K562 (cell line): ENCODE results near the gene ZNF680. TPM values are rescaled to one million over a fixed set of nuclear protein-coding genes. Genes with fewer than 3 reads are reported as not detected.

ENCODE experiments used
- ATAC-seq: fragments of 200-7000 bp; cut with Tn5 transposase; 3 replicates; pipeline ENCODE4 v1.9.1; 2020; ENCODE audit warnings: moderate library complexity
- BruUV-seq: library from RNA; stranded (reverse); fragments of 400-500 nt; replicated peaks from 2 replicates; lab custom pipeline; 2021; lab: Mats Ljungman, UMichigan
- CTCF ChIA-PET: fragments of 300-600 bp; formaldehyde crosslinking; extraction: SDS; loops from one replicate; lab custom pipeline; 2021; ENCODE audit warnings: low intra/inter-chr PET ratio; lab: Yijun Ruan, JAX
- POLR2A ChIA-PET: fragments of 300-600, 350-650 bp; sonication (Branson Sonifier 250); formaldehyde crosslinking; extraction: SDS; loops from one replicate; lab custom pipeline; 2021; ENCODE audit warnings: antibody characterized with exemption, inconsistent platforms; lab: Yijun Ruan, JAX
- DNase-seq, 4 experiments: peaks; one replicate each; pipeline versions ENCODE4 v3.0.0 to v3.0.0-alpha.2; 2011 to 2018; ENCODE audit warnings: low spot score in 3 of 4, mixed read lengths in 3 of 4; ENCODE audit errors: extremely low read depth in 1 of 4
- FAIRE-seq: peaks from 2 replicates; lab custom pipeline; 2011; peaks lifted over from hg19 to GRCh38; lab: Jason Lieb, UNC
- H2AFZ ChIP-seq: 2 replicates; pipeline ENCODE4 v1.6.0; 2011; ENCODE audit warnings: low read depth, low read length, control low read depth, inconsistent platforms
- H3K27ac ChIP-seq: fragments of 200-600 bp; 3 replicates; pipeline ENCODE4 v1.8.0; 2011; ENCODE audit warnings: low read depth, mild to moderate bottlenecking, control low read depth, inconsistent platforms, low read length, moderate library complexity, mixed read lengths; ENCODE audit errors: extremely low read depth
- H3K27me3 ChIP-seq, 2 experiments: fragments of 300-600 bp in 1 of 2; 2 replicates in 1 of 2; 3 replicates in 1 of 2; pipeline versions ENCODE4 v1.6.0 to v1.8.0; 2011; ENCODE audit warnings: inconsistent platforms in 2 of 2, low read length in 2 of 2, mild to moderate bottlenecking in 1 of 2, mixed read lengths in 1 of 2, moderate library complexity in 1 of 2; ENCODE audit not compliant: control insufficient read depth in 2 of 2, insufficient read depth in 2 of 2
- H3K36me3 ChIP-seq: fragments of 300-600 bp; 3 replicates; pipeline ENCODE4 v1.8.0; 2011; ENCODE audit warnings: mild to moderate bottlenecking, low read length, inconsistent platforms; ENCODE audit not compliant: control insufficient read depth, insufficient read depth
- H3K4me1 ChIP-seq, 2 experiments: fragments of 200-600 bp in 1 of 2; replicated peaks in 1 of 2; 2 replicates in 1 of 2; 3 replicates in 1 of 2; pipeline versions ENCODE4 v1.5.1 to v1.8.0; 2011; ENCODE audit warnings: inconsistent platforms in 2 of 2, low read length in 2 of 2, mild to moderate bottlenecking in 1 of 2, mixed read lengths in 1 of 2, moderate library complexity in 1 of 2; ENCODE audit not compliant: control insufficient read depth in 2 of 2, insufficient read depth in 2 of 2
- H3K4me2 ChIP-seq: 2 replicates; pipeline ENCODE4 v1.6.1; 2011; ENCODE audit warnings: low read length, control low read depth, inconsistent platforms, mixed read lengths; ENCODE audit not compliant: insufficient read depth
- H3K4me3 ChIP-seq: fragments of 200-600 bp; sonication (generic), shearing (Covaris generic); 2 replicates; pipeline ENCODE4 v1.5.1; 2016; ENCODE audit warnings: control low read depth, inconsistent platforms
- H3K79me2 ChIP-seq: fragments of 200-600 bp; 3 replicates; pipeline ENCODE4 v1.8.0; 2011; ENCODE audit warnings: low read length, inconsistent platforms; ENCODE audit not compliant: control insufficient read depth, insufficient read depth
- H3K9ac ChIP-seq, 2 experiments: 2 replicates each; pipeline versions ENCODE4 v1.6.0 to v1.6.1; 2011; ENCODE audit warnings: low read depth in 2 of 2, low read length in 2 of 2, control low read depth in 1 of 2, inconsistent platforms in 1 of 2, mild to moderate bottlenecking in 1 of 2, mixed read lengths in 1 of 2; ENCODE audit not compliant: insufficient read depth in 1 of 2
- H3K9me1 ChIP-seq: one replicate; pipeline ENCODE4 v1.6.0; 2011; ENCODE audit warnings: inconsistent platforms, mild to moderate bottlenecking, low read length, moderate library complexity; ENCODE audit not compliant: control insufficient read depth, insufficient read depth
- H3K9me3 ChIP-seq: replicated peaks from 2 replicates; pipeline ENCODE4 v1.5.1; 2011; ENCODE audit warnings: low read depth, low read length, inconsistent platforms; ENCODE audit not compliant: control insufficient read depth, insufficient read depth
- H4K20me1 ChIP-seq: replicated peaks from 2 replicates; pipeline ENCODE4 v1.6.1; 2011; ENCODE audit warnings: low read length, inconsistent platforms, mixed read lengths; ENCODE audit not compliant: control insufficient read depth, insufficient read depth
- CBX1 ChIP-seq: sonication (generic); IDR thresholded peaks from 2 replicates; pipeline ENCODE4 v1.6.1; 2016; ENCODE audit warnings: antibody characterized with exemption, low read depth, mild to moderate bottlenecking
- CBX3 ChIP-seq, 2 experiments: IDR thresholded peaks; 1 replicate in 1 of 2; 2 replicates in 1 of 2; pipeline ENCODE4 v1.6.1; 2012; ENCODE audit warnings: inconsistent platforms in 2 of 2, low read length in 2 of 2, borderline replicate concordance in 1 of 2, control low read depth in 1 of 2
- CBX5 ChIP-seq: IDR thresholded peaks from 2 replicates; pipeline ENCODE4 v1.6.1; 2014; ENCODE audit warnings: low read depth, borderline replicate concordance
- GTF2F1 ChIP-seq: IDR thresholded peaks from 2 replicates; pipeline ENCODE4 v1.6.1; 2011; ENCODE audit warnings: low read depth, low read length, improper control_type of control experiment
- KAT8 ChIP-seq: fragments of 450-650 bp; IDR thresholded peaks from 2 replicates; pipeline ENCODE4 v1.6.1; 2016; ENCODE audit warnings: low read depth, mild to moderate bottlenecking
- MCM7 ChIP-seq, 2 experiments: fragments of 450-650 bp; IDR thresholded peaks; 2 replicates each; pipeline ENCODE4 v1.6.1; 2016 to 2018
- TRIM28 ChIP-seq: fragments of 450-650 bp; IDR thresholded peaks from 2 replicates; pipeline ENCODE4 v1.6.1; 2017
- ZFP36 ChIP-seq: fragments of 150-350 bp; IDR thresholded peaks from 2 replicates; pipeline ENCODE4 v1.6.1; 2018; ENCODE audit warnings: low read length, low read depth; ENCODE audit not compliant: partially characterized antibody
- ZNF444 ChIP-seq: fragments of 250-450 bp; sonication (Bioruptor Pico); IDR thresholded peaks from 2 replicates; pipeline ENCODE4 v1.4.0; 2020; ENCODE audit warnings: mild to moderate bottlenecking, moderate library complexity
- ZNF583 ChIP-seq: fragments of 250-450 bp; sonication (Bioruptor Pico); IDR thresholded peaks from 2 replicates; pipeline ENCODE4 v1.4.0; 2020
- WGBS: fragments of 100-300 bp; shearing (Covaris generic); methylation state at CpG from one replicate; pipeline ENCODE4 v1.1.6; 2016; ENCODE audit warnings: low coverage, mixed read lengths; ENCODE audit not compliant: insufficient coverage; ENCODE audit errors: missing lambda C conversion rate; 5-methylcytosine and 5-hydroxymethylcytosine counted together
- in situ Hi-C: fragments of 300-500 bp; cut with MboI; formaldehyde crosslinking; loops from 4 replicates; pipeline ENCODE4 v1.15.0; 2018; ENCODE audit warnings: inconsistent platforms, mixed read lengths
- intact Hi-C: fragments of 100-400 bp; cut with micrococcal nuclease; formaldehyde crosslinking; loops from 2 replicates; pipeline ENCODE4 v1.14.2; 2022
- polyA plus RNA-seq, 8 experiments: library from polyadenylated mRNA; depleted of rRNA in 4 of 8; stranded (reverse) in 5 of 8; unstranded in 3 of 8; fragments of >200 nt; fragmentation: Nextera tagmentation in 2 of 8; fragmentation: Illumina TruSeq in 1 of 8; extraction: Ambion mirVana in 2 of 8; extraction: Trizol in 1 of 8; gene quantifications; 2 replicates each; pipeline versions ENCODE4 v1.2.1 to v1.2.3, GENCODE V29; 2011 to 2014; ENCODE audit warnings: inconsistent platforms in 1 of 8, missing spikeins in 1 of 8
- total RNA-seq, 7 experiments: library from RNA; depleted of rRNA in 6 of 7; stranded (reverse); fragments of >200 nt in 6 of 7; fragmentation: Illumina TruSeq in 2 of 7; extraction: Trizol in 2 of 7; gene quantifications; 2 replicates each; pipeline versions ENCODE4 v1.2.1 to v1.2.3, GENCODE V29; 2011 to 2021; ENCODE audit warnings: low replicate concordance in 1 of 7
- TF ChIP-seq, protein P1 (sequence below): fragments of 450-650 bp; IDR thresholded peaks from 2 replicates; pipeline ENCODE4 v1.6.1; 2018; ENCODE audit warnings: mild to moderate bottlenecking, low read depth; ENCODE audit not compliant: partially characterized antibody
- TF ChIP-seq, protein P2 (sequence below), 2 experiments: fragments of 450-650 bp; IDR thresholded peaks; 2 replicates each; pipeline ENCODE4 v1.6.1; 2016; ENCODE audit warnings: mild to moderate bottlenecking in 2 of 2, borderline replicate concordance in 1 of 2, low read depth in 1 of 2, moderate library complexity in 1 of 2

Gene ZNF680
- total and polyA plus RNA-seq, 9 of the 15 experiments (the other 6 are each of a cell fraction or from before 2014, with no cell fraction given), result 7.0 to 25.0 (median 12.0) TPM

DNA sequence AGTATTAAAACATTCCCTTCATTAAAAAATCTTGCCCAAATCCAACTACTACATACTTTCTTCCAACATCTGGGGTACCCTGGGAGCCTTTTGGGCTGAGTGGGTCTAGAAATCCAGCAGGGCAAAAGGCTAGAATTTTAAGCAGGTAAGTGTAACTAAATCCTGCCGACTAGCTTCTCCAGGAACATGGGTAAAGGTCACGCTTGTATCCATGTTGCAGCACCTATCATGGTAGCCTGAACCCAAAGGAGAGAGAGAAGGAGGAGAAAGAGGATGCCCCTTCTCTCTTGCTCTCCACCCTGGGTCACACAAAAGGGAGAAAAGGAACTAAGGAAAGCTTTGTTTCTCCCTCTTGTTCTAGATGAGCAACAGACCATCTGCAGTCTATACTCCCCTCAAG is 53.3 kb downstream of the ZNF680 start:
- in situ Hi-C loops, result no loop called here
- no peaks in the 10 kb centered on the region for H3K36me3 ChIP-seq
- WGBS, result 43% methylated on average over 2 of the region's 2 CpGs
- H3K9ac ChIP-seq, result no peak overlapping the region
- no peak overlapping the region for H3K27ac ChIP-seq
- peaks cover 6% of the 10 kb centered on the region; the same call in 1 of the 2 replicates for H3K9me3 ChIP-seq
- ChIA-PET CTCF (no interaction called here), POLR2A (interaction anchor here (0.7 kb wide), 1 partner anchor 78 kb away, joined by 3 read pairs; no protein-coding TSS in a partner anchor)
- H3K4me2 ChIP-seq, result no peak overlapping the region
- H3K79me2 ChIP-seq, result no peaks in the 10 kb centered on the region
- H2AFZ ChIP-seq, result no peak overlapping the region
- no peaks in the 10 kb centered on the region for H3K9me1 ChIP-seq
- ATAC-seq, result no peak
- H3K4me1 ChIP-seq, result no peaks in the 10 kb centered on the region
- H3K27me3 ChIP-seq, result no peaks in the 10 kb centered on the region
- no peak for FAIRE-seq
- no peak overlapping the region for H3K4me3 ChIP-seq
- no TSS peak for BruUV-seq
- H4K20me1 ChIP-seq, result no peaks in the 10 kb centered on the region
- no peak for DNase-seq
- intact Hi-C loops, result no loop called here
- TF ChIP-seq ZNF583 (CRISPR knock-in tag), result no peak
- TF ChIP-seq KAT8, result no peak
- TF ChIP-seq MCM7 (IDR thresholded peaks at IDR 0.05), result no peak
- peak; percentile 69; the same call in 1 of the 2 replicates for TF ChIP-seq CBX1
- TF ChIP-seq, protein P1, sequence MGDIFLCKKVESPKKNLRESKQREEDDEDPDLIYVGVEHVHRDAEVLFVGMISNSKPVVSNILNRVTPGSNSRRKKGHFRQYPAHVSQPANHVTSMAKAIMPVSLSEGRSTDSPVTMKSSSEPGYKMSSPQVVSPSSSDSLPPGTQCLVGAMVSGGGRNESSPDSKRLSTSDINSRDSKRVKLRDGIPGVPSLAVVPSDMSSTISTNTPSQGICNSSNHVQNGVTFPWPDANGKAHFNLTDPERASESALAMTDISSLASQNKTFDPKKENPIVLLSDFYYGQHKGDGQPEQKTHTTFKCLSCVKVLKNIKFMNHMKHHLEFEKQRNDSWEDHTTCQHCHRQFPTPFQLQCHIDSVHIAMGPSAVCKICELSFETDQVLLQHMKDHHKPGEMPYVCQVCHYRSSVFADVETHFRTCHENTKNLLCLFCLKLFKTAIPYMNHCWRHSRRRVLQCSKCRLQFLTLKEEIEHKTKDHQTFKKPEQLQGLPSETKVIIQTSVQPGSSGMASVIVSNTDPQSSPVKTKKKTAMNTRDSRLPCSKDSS, result peak; percentile 11
- TF ChIP-seq ZNF444 (CRISPR knock-in tag), result no peak
- TF ChIP-seq TRIM28, result peak; percentile 84; the same call in 1 of the 2 replicates
- peak in 1 of 2 experiments; percentile 88; a peak in 2 of 3 replicates for TF ChIP-seq CBX3 (IDR thresholded peaks at IDR 0.05; ENCODE audit: borderline replicate concordance in 1 of 2, low read length in 2 of 2)
- TF ChIP-seq ZFP36, result peak; percentile 19
- TF ChIP-seq GTF2F1, result no peak
- TF ChIP-seq CBX5, result peak; percentile 88
- TF ChIP-seq, protein P2, sequence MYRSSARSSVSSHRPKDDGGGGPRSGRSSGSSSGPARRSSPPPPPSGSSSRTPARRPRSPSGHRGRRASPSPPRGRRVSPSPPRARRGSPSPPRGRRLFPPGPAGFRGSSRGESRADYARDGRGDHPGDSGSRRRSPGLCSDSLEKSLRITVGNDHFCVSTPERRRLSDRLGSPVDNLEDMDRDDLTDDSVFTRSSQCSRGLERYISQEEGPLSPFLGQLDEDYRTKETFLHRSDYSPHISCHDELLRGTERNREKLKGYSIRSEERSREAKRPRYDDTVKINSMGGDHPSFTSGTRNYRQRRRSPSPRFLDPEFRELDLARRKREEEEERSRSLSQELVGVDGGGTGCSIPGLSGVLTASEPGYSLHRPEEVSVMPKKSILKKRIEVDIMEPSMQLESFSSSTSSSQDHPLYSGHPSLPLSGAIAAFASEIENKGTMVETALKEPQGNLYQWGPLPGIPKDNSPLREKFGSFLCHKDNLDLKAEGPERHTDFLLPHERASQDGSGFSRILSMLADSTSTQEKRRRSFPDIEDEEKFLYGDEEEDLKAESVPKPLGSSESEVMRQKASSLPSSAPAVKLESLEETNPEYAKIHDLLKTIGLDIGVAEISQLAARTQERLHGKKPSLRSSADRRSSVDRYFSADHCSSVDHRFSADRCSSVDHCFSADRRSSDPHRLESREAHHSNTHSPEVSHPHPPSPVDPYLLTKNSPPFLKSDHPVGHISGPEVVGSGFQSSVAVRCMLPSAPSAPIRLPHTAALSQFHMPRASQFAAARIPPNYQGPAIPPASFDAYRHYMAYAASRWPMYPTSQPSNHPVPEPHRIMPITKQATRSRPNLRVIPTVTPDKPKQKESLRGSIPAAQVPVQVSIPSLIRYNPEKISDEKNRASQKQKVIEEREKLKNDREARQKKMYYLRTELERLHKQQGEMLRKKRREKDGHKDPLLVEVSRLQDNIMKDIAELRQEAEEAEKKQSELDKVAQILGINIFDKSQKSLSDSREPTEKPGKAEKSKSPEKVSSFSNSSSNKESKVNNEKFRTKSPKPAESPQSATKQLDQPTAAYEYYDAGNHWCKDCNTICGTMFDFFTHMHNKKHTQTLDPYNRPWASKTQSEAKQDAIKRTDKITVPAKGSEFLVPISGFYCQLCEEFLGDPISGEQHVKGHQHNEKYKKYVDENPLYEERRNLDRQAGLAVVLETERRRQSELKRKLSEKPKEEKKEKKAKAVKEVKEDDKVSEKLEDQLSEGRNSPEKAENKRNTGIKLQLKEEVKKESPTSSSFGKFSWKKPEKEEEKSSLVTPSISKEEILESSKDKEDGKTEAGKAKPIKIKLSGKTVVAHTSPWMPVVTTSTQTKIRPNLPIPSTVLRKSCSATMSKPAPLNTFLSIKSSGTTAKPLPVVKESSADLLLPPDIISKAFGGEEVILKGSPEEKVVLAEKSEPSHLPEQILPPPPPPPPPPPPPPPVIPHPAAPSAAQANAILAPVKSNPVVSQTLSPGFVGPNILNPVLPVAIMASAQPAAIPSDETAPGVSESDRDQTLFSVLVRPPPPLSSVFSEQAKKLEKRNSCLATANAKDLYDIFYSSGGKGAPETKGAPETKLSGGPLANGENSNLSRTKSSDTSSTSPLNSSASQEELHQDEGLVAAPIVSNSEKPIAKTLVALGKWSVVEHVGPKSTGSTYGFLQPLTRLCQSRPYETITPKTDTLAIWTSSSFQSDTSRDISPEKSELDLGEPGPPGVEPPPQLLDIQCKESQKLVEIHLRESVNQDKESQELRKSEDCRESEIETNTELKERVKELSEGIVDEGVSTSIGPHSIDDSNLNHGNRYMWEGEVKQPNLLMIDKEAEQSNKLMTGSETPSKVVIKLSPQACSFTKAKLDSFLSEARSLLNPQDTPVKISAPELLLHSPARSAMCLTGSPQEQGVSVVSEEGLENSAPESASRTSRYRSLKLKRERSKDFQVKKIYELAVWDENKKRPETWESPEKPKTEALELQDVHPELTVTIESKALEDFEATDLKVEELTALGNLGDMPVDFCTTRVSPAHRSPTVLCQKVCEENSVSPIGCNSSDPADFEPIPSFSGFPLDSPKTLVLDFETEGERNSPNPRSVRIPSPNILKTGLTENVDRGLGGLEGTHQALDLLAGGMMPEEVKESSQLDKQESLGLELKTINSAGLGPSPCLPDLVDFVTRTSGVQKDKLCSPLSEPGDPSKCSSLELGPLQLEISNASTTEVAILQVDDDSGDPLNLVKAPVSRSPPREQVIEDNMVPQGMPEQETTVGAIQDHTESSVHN (IDR thresholded peaks at IDR 0.05; ENCODE audit: borderline replicate concordance in 1 of 2, low read depth in 1 of 2), result no peak
